Fibroblast of the aortic adventitia (primary cell): Measurements from ENCODE around the gene ANKMY2. TPM values are rescaled to one million over a fixed set of nuclear protein-coding genes. Genes with fewer than 3 reads are reported as not detected.

Experiments used
- DNase-seq: peaks from one replicate; pipeline ENCODE4 v3.0.0-alpha.2; 2010; ENCODE audit warnings: low read depth
- H3K4me3 ChIP-seq: 2 replicates; pipeline ENCODE4 v1.5.1; 2011; ENCODE audit warnings: low read depth, mild to moderate bottlenecking, control low read depth, low read length, moderate library complexity
- CTCF ChIP-seq: IDR thresholded peaks from 2 replicates; pipeline ENCODE4 v1.5.1; 2011; ENCODE audit warnings: mild to moderate bottlenecking, low read length, control low read depth, inconsistent platforms; ENCODE audit not compliant: insufficient read depth
- total RNA-seq: library from RNA; depleted of rRNA; stranded (reverse); fragments of >200 nt; gene quantifications from 2 replicates; pipeline ENCODE4 v1.2.3, GENCODE V29; 2012; ENCODE audit warnings: low replicate concordance

The ANKMY2 gene
- total RNA-seq, 1 donor = 30.2 TPM

GRCh38 chr7:16644157-16644556 lies 1.4 kb downstream of the ANKMY2 start:
- DNase-seq = no peak
- peak overlapping the region; percentile 86 for H3K4me3 ChIP-seq
- no peak for TF ChIP-seq CTCF

- no peak for TF ChIP-seq CTCF
- H3K4me3 ChIP-seq = no peak overlapping the region
- no peak for DNase-seq
Observed at GRCh38 chr7:16638282-16639280, 7.0 kb downstream of the ANKMY2 start.

GRCh38 chr7:16637379-16637778 lies 8.2 kb downstream of the ANKMY2 start:
- TF ChIP-seq CTCF = no peak
- peak; percentile 43 for DNase-seq
- H3K4me3 ChIP-seq = no peak overlapping the region

- TF ChIP-seq CTCF = no peak
- no peak overlapping the region for H3K4me3 ChIP-seq
- peak; percentile 85 for DNase-seq
Observed at GRCh38 chr7:16636555-16637101, 8.9 kb downstream of the ANKMY2 start.

GRCh38 chr7:16634271-16634738 lies 11.2 kb downstream of the ANKMY2 start:
- peak; percentile 73 for DNase-seq

GRCh38 chr7:16630654-16631053 lies 14.9 kb downstream of the ANKMY2 start:
- no peak for DNase-seq
- H3K4me3 ChIP-seq = no peak overlapping the region
- no peak for TF ChIP-seq CTCF

More at GRCh38 chr7:16634271-16634738, 11.2 kb downstream of the ANKMY2 start:
- H3K4me3 ChIP-seq = no peak overlapping the region
- TF ChIP-seq CTCF = no peak
